Measurements from ENCODE around the gene HMCN1.

Gene HMCN1

DNA sequence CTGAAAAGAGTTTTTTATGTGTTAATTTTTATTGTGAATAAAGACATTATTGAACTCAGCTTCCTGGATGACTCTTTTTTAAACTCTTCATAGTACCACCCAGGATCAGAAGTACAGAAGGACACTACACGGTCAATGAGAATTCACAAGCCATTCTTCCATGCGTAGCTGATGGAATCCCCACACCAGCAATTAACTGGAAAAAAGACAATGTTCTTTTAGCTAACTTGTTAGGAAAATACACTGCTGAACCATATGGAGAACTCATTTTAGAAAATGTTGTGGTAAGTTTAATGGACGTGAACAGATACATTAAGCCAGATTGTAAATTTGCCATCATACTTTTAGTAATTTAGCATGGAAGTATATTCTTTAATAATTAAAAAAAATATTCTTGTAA is 391.3 kb downstream of the HMCN1 start:
- no peaks in the 10 kb centered on the region for H3K4me1 ChIP-seq
- no peaks in the 10 kb centered on the region for H3K36me3 ChIP-seq
- no peaks in the 10 kb centered on the region for H3K9me3 ChIP-seq
- DNase-seq, result no peak
- H3K4me3 ChIP-seq (ENCODE audit: low read depth, low read length), result no peak overlapping the region
- TF ChIP-seq, protein P1, sequence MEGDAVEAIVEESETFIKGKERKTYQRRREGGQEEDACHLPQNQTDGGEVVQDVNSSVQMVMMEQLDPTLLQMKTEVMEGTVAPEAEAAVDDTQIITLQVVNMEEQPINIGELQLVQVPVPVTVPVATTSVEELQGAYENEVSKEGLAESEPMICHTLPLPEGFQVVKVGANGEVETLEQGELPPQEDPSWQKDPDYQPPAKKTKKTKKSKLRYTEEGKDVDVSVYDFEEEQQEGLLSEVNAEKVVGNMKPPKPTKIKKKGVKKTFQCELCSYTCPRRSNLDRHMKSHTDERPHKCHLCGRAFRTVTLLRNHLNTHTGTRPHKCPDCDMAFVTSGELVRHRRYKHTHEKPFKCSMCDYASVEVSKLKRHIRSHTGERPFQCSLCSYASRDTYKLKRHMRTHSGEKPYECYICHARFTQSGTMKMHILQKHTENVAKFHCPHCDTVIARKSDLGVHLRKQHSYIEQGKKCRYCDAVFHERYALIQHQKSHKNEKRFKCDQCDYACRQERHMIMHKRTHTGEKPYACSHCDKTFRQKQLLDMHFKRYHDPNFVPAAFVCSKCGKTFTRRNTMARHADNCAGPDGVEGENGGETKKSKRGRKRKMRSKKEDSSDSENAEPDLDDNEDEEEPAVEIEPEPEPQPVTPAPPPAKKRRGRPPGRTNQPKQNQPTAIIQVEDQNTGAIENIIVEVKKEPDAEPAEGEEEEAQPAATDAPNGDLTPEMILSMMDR (IDR thresholded peaks at IDR 0.05; ENCODE audit: low read depth, low read length), result no peak
- H3K27me3 ChIP-seq, result peaks cover 15% of the 10 kb centered on the region

DNA sequence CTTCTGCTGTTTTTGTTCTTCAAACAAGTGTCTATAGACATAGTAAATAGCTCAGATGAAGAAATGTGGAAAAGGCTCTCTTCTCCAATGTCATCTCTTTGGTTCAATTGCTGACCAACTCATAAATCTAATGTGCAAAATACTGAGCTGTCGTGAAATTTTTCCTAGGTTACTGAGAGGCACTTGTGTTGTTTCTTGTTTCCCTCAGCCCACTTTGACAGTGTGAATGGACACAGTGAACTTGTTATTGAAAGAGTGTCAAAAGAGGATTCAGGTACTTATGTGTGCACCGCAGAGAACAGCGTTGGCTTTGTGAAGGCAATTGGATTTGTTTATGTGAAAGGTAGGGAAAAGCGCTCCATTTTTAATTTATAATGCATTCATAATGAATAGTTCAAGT is 395.6 kb downstream of the HMCN1 start:
- DNase-seq, result no peak
- H3K9me3 ChIP-seq, result no peaks in the 10 kb centered on the region
- TF ChIP-seq, protein P1 (IDR thresholded peaks at IDR 0.05; ENCODE audit: low read depth, low read length), result no peak

DNA sequence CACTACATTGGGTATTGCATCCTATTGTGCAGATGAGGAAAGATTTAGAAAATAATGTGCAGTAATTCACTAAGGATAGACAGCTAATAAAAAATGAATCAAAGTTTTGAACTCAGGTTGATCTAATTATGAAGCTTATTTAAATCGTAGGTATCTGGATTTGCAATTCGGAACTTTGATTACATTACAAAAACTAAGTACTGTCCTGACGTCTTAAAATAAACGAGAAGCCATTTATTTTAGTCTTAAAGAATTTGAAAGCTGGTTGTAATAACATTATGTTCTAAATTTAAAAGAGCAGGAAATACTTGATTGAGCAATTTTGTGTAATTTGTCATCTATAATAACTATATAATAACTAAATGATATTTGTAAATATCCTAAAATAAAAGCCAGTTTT is 404.9 kb downstream of the HMCN1 start:
- Histone ChIP-seq H3K4me3 (ENCODE audit: low read depth, low read length) (no peak overlapping the region), H3K27me3 (peaks cover 5% of the 10 kb centered on the region; the same call in 1 of the 2 replicates), H3K9me3 (no peaks in the 10 kb centered on the region), H3K4me1 (no peaks in the 10 kb centered on the region), H3K36me3 (no peaks in the 10 kb centered on the region)
- TF ChIP-seq, protein P1 (IDR thresholded peaks at IDR 0.05; ENCODE audit: low read depth, low read length), result no peak
- DNase-seq, result no peak

More for the DNA sequence above, 395.6 kb downstream of the HMCN1 start:
- no peaks in the 10 kb centered on the region for H3K4me1 ChIP-seq
- no peaks in the 10 kb centered on the region for H3K36me3 ChIP-seq
- H3K4me3 ChIP-seq (ENCODE audit: low read depth, low read length), result no peak overlapping the region
- H3K27me3 ChIP-seq, result peaks cover 15% of the 10 kb centered on the region

DNA sequence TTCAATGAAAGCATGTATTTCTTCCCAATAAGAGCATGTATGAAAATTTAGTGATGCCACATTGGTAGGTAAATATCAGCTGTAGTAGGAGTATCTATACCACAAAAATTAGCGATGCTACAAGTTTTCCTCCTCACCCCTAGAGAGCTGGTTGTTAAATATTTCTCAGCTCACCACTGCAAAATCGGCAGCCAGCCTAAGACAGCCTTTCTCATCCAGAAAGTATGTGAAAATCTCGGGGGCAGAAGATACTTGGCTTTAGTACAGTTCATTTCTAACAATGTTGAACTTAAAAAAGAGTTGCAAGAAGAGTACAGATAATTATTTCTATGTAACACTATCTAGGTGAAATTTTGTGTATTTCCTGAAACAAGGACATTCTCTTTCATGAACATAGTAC is 405.5 kb downstream of the HMCN1 start:
- Histone ChIP-seq H3K4me3 (ENCODE audit: low read depth, low read length) (no peak overlapping the region), H3K27me3 (peaks cover 5% of the 10 kb centered on the region; the same call in 1 of the 2 replicates), H3K9me3 (no peaks in the 10 kb centered on the region), H3K4me1 (no peaks in the 10 kb centered on the region), H3K36me3 (no peaks in the 10 kb centered on the region)
- DNase-seq, result no peak
- TF ChIP-seq, protein P1 (IDR thresholded peaks at IDR 0.05; ENCODE audit: low read depth, low read length), result no peak

DNA sequence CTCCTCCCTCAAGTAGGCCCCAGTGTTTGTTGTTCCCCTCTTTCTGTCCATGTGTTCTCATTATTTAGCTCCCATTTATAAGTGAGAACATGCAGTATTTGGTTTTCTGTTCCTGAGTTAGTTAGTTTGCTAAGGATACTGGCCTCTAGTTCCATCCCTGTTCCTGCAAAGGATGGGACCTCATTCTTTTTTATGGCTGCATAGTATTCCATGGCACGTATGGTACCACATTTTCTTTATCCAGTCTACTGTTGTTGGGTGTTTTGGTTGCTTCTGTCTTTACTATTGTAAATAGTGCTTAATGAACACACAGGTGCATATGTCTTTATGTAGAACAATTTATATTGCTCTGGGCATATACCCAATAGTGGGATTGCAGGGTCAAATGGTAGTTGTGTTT is 408.0 kb downstream of the HMCN1 start:
- H3K4me3 ChIP-seq (ENCODE audit: low read depth, low read length), result no peak overlapping the region
- H3K9me3 ChIP-seq, result no peaks in the 10 kb centered on the region
- DNase-seq, result no peak
- H3K4me1 ChIP-seq, result no peaks in the 10 kb centered on the region
- no peaks in the 10 kb centered on the region for H3K36me3 ChIP-seq
- TF ChIP-seq, protein P1 (IDR thresholded peaks at IDR 0.05; ENCODE audit: low read depth, low read length), result no peak
- peaks cover 5% of the 10 kb centered on the region; the same call in 1 of the 2 replicates for H3K27me3 ChIP-seq

DNA sequence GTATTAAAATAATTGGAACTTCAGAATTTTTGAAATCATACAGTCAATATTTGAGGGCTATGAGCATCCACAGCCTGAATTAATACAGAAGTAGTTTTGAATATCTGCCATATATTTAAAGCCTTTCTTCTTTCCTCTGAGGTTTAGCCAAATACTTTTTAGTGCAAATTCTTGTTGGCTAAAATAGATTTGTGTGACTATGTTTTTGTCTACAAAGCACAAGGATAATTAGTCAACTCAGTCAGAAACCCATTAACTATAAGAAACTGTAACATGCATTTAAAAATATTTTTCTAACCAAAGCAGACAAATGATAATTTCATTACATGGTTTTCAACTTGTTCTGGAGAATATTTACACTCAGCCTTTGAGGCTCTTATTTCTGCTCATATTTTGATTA is 408.7 kb downstream of the HMCN1 start:
- H3K36me3 ChIP-seq, result no peaks in the 10 kb centered on the region
- H3K4me1 ChIP-seq, result no peaks in the 10 kb centered on the region
- no peaks in the 10 kb centered on the region for H3K9me3 ChIP-seq
- TF ChIP-seq, protein P1 (IDR thresholded peaks at IDR 0.05; ENCODE audit: low read depth, low read length), result no peak
- H3K27me3 ChIP-seq, result 0 out of 2 replicates have a peak, but pooled peaks cover 3% of the 10 kb centered on the region
- DNase-seq, result no peak
- no peak overlapping the region for H3K4me3 ChIP-seq (ENCODE audit: low read depth, low read length)

Measured in BE2C (cell line).